PFSK-1 (cell line): Measurements from ENCODE around the gene MYO1F.

Source experiments
- FOXP2 ChIP-seq: optimal IDR thresholded peaks from 2 replicates; pipeline ENCODE3; 2011; ENCODE audit warnings: borderline replicate concordance, control low read depth, inconsistent platforms; ENCODE audit not compliant: insufficient read depth; ENCODE audit errors: extremely low read length, extremely low read depth
- POLR2AphosphoS5 ChIP-seq: IDR thresholded peaks from 2 replicates; pipeline ENCODE4 v1.6.1; 2012; ENCODE audit warnings: low read depth, mild to moderate bottlenecking, control low read depth, low read length, moderate library complexity
- SIN3A ChIP-seq: IDR thresholded peaks from 2 replicates; pipeline ENCODE4 v1.6.1; 2012; ENCODE audit warnings: mild to moderate bottlenecking, low read length, moderate library complexity, borderline replicate concordance; ENCODE audit not compliant: insufficient read depth
- TAF1 ChIP-seq: IDR thresholded peaks from 2 replicates; pipeline ENCODE4 v1.6.1; 2012; ENCODE audit warnings: low read length, control low read depth, borderline replicate concordance; ENCODE audit not compliant: insufficient read depth
- TF ChIP-seq, protein P1 (sequence below), 2 experiments: IDR thresholded peaks; 2 replicates each; pipeline versions ENCODE4 v1.6.1 to v1.8.0; 2011 to 2012; ENCODE audit warnings: low read depth in 2 of 2, low read length in 2 of 2, control low read depth in 1 of 2, inconsistent platforms in 1 of 2, mild to moderate bottlenecking in 1 of 2, moderate library complexity in 1 of 2; ENCODE audit not compliant: insufficient read depth in 1 of 2

The MYO1F gene

DNA sequence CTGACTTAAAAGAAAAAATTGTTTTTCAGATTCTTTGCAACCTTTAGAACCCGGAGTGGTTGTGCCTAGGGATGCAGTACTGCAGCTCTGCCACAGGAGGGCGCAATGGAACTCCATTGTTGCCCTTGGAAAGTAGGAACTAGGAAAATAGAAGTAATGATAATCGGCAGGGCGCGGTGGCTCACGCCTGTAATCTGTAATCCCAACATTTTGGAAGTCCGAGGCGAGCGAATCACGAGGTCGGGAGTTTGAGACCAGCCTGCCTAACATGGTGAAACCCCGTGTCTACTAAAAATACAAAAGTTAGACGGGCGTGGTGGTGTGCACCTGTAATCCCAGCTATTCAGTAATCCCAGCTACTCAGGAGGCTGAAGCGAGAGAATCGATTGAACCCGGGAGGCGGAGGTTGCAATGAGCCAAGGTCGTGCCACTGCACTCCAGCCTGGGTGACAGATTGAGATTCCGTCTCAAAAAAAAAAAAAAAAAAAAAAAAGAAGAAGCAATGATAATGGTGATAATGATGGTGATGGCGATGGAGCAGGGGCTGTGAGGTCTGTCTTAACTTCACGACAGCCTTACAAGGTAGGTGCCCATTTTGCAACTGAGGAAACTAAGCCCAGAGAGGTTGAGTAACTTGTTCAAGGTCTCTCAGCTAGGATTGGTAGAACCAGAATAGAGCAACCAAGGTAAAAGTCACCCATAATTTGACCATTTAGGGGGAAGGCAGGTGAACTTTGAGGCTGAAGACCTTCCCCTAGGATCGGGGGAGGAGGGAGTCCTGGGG lies 38.8 kb upstream of the MYO1F start:
- no peak for TF ChIP-seq POLR2AphosphoS5
- TF ChIP-seq FOXP2: no peak
- TF ChIP-seq SIN3A: no peak
- TF ChIP-seq TAF1: no peak
- TF ChIP-seq, protein P1, sequence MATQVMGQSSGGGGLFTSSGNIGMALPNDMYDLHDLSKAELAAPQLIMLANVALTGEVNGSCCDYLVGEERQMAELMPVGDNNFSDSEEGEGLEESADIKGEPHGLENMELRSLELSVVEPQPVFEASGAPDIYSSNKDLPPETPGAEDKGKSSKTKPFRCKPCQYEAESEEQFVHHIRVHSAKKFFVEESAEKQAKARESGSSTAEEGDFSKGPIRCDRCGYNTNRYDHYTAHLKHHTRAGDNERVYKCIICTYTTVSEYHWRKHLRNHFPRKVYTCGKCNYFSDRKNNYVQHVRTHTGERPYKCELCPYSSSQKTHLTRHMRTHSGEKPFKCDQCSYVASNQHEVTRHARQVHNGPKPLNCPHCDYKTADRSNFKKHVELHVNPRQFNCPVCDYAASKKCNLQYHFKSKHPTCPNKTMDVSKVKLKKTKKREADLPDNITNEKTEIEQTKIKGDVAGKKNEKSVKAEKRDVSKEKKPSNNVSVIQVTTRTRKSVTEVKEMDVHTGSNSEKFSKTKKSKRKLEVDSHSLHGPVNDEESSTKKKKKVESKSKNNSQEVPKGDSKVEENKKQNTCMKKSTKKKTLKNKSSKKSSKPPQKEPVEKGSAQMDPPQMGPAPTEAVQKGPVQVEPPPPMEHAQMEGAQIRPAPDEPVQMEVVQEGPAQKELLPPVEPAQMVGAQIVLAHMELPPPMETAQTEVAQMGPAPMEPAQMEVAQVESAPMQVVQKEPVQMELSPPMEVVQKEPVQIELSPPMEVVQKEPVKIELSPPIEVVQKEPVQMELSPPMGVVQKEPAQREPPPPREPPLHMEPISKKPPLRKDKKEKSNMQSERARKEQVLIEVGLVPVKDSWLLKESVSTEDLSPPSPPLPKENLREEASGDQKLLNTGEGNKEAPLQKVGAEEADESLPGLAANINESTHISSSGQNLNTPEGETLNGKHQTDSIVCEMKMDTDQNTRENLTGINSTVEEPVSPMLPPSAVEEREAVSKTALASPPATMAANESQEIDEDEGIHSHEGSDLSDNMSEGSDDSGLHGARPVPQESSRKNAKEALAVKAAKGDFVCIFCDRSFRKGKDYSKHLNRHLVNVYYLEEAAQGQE (IDR thresholded peaks at IDR 0.05; ENCODE audit: insufficient read depth in 1 of 2, low read depth in 2 of 2, low read length in 2 of 2): no peak

DNA sequence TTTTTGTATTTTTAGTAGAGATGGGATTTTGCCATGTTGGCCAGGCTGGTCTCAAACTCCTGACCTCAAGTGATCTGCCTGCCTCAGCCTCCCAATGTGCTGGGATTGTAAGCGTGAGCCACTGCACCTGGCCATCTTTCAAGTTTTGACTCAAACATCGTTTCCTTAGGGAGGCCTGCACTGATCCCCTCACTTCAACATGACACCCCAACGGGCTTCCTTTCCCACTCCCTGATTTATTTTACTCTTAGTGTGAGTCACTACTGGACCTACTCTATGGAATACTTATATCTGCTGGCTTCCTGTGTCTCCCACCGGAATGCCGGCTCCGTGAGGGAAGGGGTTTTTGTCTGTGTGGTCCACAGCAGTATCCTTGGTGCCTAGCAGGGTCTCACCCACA lies 37.8 kb upstream of the MYO1F start:
- no peak for TF ChIP-seq FOXP2
- TF ChIP-seq POLR2AphosphoS5: no peak
- TF ChIP-seq, protein P1 (IDR thresholded peaks at IDR 0.05; ENCODE audit: insufficient read depth in 1 of 2, low read depth in 2 of 2, low read length in 2 of 2): no peak
- TF ChIP-seq TAF1: no peak

DNA sequence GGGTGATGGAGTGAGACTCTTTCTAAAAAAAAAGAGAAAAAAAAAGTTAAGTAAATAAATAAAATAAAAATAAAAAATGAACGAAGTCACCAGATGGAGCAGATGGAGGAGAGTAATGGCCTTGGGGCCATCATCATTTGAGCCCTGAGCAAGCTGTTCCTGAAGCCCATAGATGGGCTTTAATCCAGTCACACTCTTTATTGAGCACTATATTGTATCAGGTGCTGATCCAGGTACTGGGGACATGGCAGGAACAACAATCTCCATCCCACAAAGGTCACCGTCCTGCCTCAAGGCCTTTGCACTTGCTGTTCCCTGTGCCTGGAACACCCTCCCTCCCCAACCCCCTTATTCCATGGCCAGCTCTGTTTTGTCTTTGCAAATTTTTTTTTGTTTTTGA lies 37.2 kb upstream of the MYO1F start:
- TF ChIP-seq, protein P1 (IDR thresholded peaks at IDR 0.05; ENCODE audit: insufficient read depth in 1 of 2, low read depth in 2 of 2, low read length in 2 of 2): no peak
- no peak for TF ChIP-seq FOXP2
- no peak for TF ChIP-seq TAF1

DNA sequence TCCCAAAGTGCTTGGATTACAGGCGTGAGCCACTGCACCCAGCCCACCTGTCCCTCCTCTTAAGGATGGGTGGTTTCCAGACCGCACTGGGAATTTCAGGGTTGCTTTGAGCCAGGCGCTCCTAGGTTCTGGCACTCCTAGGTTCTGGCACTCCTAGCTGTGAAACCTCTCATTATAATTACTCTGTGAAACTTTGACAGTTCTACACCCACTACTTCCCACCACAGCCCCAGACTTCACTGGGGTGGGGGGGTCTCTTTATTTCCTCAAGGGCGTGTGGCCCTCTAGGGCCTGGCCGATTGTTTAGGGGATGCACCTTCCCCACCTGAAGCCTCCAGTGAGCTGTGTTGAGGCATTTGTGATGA lies 35.5 kb upstream of the MYO1F start:
- TF ChIP-seq TAF1: no peak
- no peak for TF ChIP-seq POLR2AphosphoS5
- no peak for TF ChIP-seq FOXP2
- TF ChIP-seq SIN3A: no peak
- TF ChIP-seq, protein P1 (IDR thresholded peaks at IDR 0.05; ENCODE audit: insufficient read depth in 1 of 2, low read depth in 2 of 2, low read length in 2 of 2): no peak
